Measurements from ENCODE around the gene CEP57.

The CEP57 gene

DNA sequence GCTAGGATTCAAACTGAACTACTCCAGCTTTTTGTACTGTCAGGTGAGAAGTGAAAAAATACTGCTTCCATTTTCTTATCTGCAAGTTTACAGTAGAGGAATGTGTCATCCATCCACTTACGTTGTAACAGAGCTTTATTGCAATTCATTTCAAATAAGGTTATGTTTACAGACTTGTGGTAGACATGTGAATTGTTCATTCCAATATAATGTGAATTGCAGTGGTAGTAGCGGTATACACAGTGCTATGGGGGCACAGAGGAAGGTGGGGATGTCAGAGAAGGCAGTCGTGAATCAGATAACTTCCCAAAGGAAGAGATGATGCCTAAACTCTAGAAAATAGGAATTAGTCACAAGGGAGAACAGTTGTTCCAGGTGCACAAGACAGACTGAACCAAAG lies 42.5 kb downstream of the CEP57 start:
- H3K4me3 ChIP-seq (replicated peaks in 1 of 2; ENCODE audit: low read depth in 2 of 2, low read length in 2 of 2): no peak overlapping the region
- TF ChIP-seq, protein P1, sequence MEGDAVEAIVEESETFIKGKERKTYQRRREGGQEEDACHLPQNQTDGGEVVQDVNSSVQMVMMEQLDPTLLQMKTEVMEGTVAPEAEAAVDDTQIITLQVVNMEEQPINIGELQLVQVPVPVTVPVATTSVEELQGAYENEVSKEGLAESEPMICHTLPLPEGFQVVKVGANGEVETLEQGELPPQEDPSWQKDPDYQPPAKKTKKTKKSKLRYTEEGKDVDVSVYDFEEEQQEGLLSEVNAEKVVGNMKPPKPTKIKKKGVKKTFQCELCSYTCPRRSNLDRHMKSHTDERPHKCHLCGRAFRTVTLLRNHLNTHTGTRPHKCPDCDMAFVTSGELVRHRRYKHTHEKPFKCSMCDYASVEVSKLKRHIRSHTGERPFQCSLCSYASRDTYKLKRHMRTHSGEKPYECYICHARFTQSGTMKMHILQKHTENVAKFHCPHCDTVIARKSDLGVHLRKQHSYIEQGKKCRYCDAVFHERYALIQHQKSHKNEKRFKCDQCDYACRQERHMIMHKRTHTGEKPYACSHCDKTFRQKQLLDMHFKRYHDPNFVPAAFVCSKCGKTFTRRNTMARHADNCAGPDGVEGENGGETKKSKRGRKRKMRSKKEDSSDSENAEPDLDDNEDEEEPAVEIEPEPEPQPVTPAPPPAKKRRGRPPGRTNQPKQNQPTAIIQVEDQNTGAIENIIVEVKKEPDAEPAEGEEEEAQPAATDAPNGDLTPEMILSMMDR (IDR thresholded peaks at IDR 0.05; ENCODE audit: low read depth, low read length): no peak
- DNase-seq (ENCODE audit: low read depth in 2 of 2): peak in 1 of 2 donors; percentile 26

DNA sequence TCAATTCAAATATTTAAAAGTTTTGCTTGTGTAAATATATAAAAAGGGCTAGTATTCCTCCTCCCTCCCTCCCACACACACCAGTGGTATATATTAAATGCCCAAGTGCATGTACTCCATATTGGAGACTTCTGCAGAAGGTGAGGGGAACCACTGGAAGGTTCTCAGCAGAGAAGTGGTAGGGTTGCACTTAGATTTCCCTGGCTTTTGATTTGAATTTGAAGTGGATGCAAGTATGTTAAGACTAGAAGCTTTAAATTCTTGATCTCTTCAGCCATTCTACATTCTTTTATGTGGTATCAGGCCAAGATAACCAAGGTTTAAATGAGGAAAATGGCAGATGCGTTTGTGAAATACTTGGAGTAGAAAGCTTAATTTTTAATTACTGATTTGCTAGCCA lies 43.1 kb downstream of the CEP57 start:
- H3K4me3 ChIP-seq (replicated peaks in 1 of 2; ENCODE audit: low read depth in 2 of 2, low read length in 2 of 2): no peak overlapping the region
- TF ChIP-seq, protein P1 (IDR thresholded peaks at IDR 0.05; ENCODE audit: low read depth, low read length): no peak
- no peak for DNase-seq (ENCODE audit: low read depth in 2 of 2)

DNA sequence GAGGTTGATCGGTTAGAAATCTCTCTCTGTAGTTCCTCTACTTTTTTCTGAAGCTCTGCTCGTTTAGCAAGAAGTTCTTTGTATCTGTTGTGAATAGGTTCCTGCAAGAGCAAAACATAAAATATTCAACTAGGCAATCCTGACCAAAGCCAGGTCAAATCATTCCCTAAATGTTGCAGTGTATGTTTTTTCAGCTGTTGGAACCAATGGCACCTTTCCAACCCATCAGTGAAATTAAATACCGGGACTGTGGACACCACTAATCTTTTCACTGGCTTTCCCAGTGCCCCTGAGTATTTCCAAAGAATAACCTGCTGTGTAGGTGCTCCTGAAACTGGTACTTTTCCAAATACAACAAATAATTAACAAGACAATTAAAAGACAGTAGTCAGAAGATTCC lies 45.1 kb downstream of the CEP57 start:
- peak in 1 of 2 donors; percentile 6 for DNase-seq (ENCODE audit: low read depth in 2 of 2)
- TF ChIP-seq, protein P1 (IDR thresholded peaks at IDR 0.05; ENCODE audit: low read depth, low read length): no peak

DNA sequence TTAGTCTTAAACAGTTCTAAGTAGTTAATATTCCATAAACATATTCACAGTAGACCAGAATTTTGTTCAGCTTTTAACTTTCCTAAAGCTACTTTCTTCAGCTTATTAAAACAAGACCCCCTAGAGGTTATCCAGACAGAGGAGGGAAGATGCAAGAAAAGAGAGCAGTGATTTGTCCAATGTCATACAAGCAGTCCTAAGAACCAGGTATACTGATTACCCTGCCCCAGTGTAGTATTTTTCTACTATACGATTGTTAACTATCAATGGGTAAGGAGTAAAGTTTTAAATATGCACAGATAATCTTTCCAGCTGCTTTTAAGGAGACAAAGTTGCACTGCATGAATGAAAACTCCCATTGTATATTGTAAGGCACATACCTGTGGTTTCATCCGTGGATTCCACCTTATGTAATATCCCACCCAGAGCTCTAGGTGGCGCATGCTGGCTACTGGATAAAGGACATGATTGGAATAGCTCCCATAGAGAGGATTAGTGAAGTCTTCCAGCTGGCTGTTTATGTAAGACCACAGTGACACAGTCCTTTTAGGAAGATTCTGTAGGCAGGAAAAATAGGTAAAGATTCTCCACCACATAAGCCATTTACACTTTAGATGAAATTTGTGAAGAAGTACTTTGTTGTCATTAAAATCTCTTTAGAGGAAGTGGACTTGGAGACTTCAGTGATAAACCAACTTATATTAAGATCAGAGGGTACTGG lies 45.6 kb downstream of the CEP57 start:
- DNase-seq (ENCODE audit: low read depth in 2 of 2): peak; percentile 92 to 94
- TF ChIP-seq, protein P1 (IDR thresholded peaks at IDR 0.05; ENCODE audit: low read depth, low read length): peak; percentile 90
- no peak overlapping the region for H3K4me3 ChIP-seq (replicated peaks in 1 of 2; ENCODE audit: low read depth in 2 of 2, low read length in 2 of 2)

More for the DNA sequence above, 45.1 kb downstream of the CEP57 start:
- H3K4me3 ChIP-seq (replicated peaks in 1 of 2; ENCODE audit: low read depth in 2 of 2, low read length in 2 of 2): no peak overlapping the region

DNA sequence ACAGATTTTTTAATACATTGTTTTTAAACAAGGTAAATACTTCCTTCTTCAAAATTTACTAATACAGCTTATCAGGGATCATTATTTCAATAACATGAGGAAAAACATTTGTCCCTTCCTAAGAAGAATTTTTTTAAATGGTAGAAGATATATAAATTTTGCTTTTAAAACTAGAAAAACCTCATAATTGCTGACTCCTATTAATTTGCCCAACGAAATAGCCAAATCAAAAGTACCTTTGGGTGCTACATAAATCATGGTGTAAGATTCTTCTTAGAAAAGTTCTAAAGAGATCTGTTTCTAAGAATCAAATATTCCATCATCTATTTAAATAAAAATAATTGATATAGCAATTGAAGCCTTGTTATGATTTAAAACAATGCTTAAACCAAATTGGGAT lies 54.9 kb downstream of the CEP57 start:
- TF ChIP-seq, protein P1 (IDR thresholded peaks at IDR 0.05; ENCODE audit: low read depth, low read length): no peak
- DNase-seq (ENCODE audit: low read depth in 2 of 2): no peak
- no peak overlapping the region for H3K4me3 ChIP-seq (replicated peaks in 1 of 2; ENCODE audit: low read depth in 2 of 2, low read length in 2 of 2)

DNA sequence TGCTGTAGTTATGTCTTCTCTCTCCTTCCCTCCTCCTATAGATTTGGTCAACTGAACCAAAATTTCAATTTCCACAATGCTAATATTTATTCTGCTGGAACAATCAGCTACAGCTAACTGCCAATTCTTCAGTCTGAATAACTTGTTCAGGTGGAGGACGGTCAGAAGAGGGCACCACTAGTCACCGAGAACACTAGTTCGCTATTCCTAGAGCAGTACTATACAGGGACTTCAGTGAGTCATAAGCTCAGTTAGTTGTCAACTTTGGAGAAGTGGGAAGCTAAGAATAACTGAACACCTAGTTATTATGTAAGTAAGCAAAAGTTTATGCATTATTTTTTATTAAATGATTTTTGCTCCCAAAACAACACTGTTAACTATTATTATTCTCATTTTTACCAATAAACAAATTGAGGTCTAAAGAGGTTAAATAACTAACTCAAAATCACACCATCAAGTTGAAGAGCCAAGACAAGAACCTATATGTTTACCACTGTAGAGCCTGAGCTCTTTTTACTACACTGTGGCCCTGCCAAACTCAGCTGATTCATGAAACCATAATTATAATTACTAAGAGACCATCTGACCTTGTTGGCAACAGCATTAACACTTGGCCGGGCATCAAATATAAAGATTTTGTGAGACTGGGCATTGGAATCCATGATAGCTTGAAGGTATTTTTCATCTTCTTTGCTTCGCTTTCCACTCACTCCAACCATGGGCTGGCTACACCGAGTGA lies 59.0 kb downstream of the CEP57 start:
- TF ChIP-seq, protein P1 (IDR thresholded peaks at IDR 0.05; ENCODE audit: low read depth, low read length): peak; percentile 55
- peak; percentile 85 to 89 for DNase-seq (ENCODE audit: low read depth in 2 of 2)
- H3K4me3 ChIP-seq (replicated peaks in 1 of 2; ENCODE audit: low read depth in 2 of 2, low read length in 2 of 2): no peak overlapping the region
